Progenitor cell of endocrine pancreas (in vitro differentiated cells): ENCODE data around the gene ACSL4. TPM values are rescaled to one million over a fixed set of nuclear protein-coding genes. Genes with fewer than 3 reads are reported as not detected.

Experiments used
- DNase-seq: peaks from one replicate; pipeline ENCODE4 v3.0.0; 2021; ENCODE audit warnings: low spot score; ENCODE audit not compliant: unreplicated experiment
- H3K27ac Mint-ChIP-seq: 2 replicates; pipeline ENCODE4 v1.8.0; 2021; ENCODE audit warnings: mild to moderate bottlenecking, moderate library complexity, mixed read lengths
- H3K27me3 Mint-ChIP-seq: 2 replicates; pipeline ENCODE4 v1.8.0; 2021; ENCODE audit warnings: mixed read lengths
- H3K36me3 Mint-ChIP-seq: 2 replicates; pipeline ENCODE4 v1.8.0; 2022; ENCODE audit warnings: mixed read lengths; ENCODE audit not compliant: insufficient read depth
- H3K4me1 Mint-ChIP-seq: 2 replicates; pipeline ENCODE4 v1.8.0; 2021; ENCODE audit warnings: low read depth, mixed read lengths
- H3K4me3 Mint-ChIP-seq: 2 replicates; pipeline ENCODE4 v1.8.0; 2021; ENCODE audit warnings: low read depth, mild to moderate bottlenecking, moderate library complexity, mixed read lengths
- H3K9me3 Mint-ChIP-seq: 2 replicates; pipeline ENCODE4 v1.8.0; 2021; ENCODE audit warnings: low read depth, mixed read lengths
- total RNA-seq: library from RNA; stranded (reverse); gene quantifications from 2 replicates; pipeline ENCODE4 v1.2.1, GENCODE V29; 2021
- TF ChIP-seq, protein P1 (sequence below): fragments of 200-600 bp; sonication (generic); IDR thresholded peaks from one replicate; pipeline ENCODE4 v1.5.0; 2021; ENCODE audit warnings: antibody characterized with exemption, mild to moderate bottlenecking; ENCODE audit not compliant: unreplicated experiment

The ACSL4 gene
- total RNA-seq, 1 donor from 2014 or later = 44.9 TPM

- TF ChIP-seq, protein P1, sequence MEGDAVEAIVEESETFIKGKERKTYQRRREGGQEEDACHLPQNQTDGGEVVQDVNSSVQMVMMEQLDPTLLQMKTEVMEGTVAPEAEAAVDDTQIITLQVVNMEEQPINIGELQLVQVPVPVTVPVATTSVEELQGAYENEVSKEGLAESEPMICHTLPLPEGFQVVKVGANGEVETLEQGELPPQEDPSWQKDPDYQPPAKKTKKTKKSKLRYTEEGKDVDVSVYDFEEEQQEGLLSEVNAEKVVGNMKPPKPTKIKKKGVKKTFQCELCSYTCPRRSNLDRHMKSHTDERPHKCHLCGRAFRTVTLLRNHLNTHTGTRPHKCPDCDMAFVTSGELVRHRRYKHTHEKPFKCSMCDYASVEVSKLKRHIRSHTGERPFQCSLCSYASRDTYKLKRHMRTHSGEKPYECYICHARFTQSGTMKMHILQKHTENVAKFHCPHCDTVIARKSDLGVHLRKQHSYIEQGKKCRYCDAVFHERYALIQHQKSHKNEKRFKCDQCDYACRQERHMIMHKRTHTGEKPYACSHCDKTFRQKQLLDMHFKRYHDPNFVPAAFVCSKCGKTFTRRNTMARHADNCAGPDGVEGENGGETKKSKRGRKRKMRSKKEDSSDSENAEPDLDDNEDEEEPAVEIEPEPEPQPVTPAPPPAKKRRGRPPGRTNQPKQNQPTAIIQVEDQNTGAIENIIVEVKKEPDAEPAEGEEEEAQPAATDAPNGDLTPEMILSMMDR = no peak
- Mint-ChIP-seq H3K27me3 (peaks cover 15% of the 10 kb centered on the region), H3K4me1 (peaks cover 7% of the 10 kb centered on the region), H3K9me3 (peaks cover 4% of the 10 kb centered on the region), H3K27ac (no peak overlapping the region), H3K36me3 (peaks cover 2% of the 10 kb centered on the region), H3K4me3 (no peak overlapping the region)
- no peak for DNase-seq
Measured at GRCh38 chrX:109626637-109627036, 106.4 kb downstream of the ACSL4 start.

DNA sequence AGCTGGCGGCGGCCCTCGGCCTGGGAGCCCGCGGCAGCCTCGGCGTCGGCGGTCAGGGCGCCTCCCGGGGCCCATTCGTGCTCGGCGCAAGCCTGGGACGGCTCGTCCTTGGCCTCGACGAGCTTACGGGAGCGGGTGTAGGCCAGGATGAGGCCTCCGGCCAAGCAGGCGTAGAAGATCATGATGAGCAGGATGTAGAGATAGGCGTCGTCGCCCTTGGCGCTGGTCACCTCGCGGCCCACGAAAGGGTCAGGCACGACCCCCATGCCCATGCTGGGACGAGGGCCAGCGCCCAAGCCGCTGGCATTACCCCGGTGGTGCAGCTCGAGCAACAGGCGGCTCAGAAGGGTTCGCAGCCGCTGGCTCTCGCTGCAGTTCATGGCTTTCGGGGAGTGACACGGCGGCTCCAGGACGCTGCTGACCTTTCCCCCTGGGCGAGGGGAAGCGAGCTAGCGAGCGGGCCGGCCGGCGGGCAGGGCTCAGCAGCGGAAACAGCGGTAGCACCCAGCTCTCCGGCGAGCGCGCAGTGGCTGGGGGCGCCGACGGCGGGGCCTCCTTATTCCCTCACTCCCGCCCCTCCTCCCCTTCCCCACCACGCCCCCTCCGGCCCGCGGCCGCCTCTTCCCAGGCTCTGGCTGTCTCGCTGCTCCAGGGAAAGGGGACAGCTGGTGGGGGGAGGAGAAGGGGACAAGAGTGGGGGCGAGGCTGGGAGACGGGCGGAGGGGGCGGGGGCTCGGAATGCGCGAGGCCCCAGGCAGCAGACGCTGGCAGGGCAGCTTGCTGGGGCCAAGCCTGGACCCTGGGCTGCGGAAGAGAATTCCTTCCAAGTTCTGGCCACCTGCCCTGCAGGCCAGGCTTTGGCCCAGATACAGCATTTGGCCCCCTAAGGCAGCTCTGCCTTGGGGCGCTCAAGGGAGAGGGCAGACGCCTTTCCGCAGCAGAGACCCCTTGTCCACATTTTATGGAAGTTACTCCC is 108.1 kb downstream of the ACSL4 start, which contains the start of gene KCNE5:
Gene KCNE5, minus strand, starts transcription at position 532 of the 976 bp plus-strand sequence. Its CDS starts 152 bp downstream, at position 380.
- Mint-ChIP-seq H3K36me3 (peaks cover 2% of the 10 kb centered on the region), H3K27ac (peak within 1 kb of the TSS; percentile 35), H3K9me3 (peaks cover 4% of the 10 kb centered on the region), H3K4me3 (peak within 1 kb of the TSS; percentile 56), H3K4me1 (peaks cover 7% of the 10 kb centered on the region), H3K27me3 (peaks cover 15% of the 10 kb centered on the region)
- DNase-seq = peak; percentile 65
- TF ChIP-seq, protein P1 = no peak

DNA sequence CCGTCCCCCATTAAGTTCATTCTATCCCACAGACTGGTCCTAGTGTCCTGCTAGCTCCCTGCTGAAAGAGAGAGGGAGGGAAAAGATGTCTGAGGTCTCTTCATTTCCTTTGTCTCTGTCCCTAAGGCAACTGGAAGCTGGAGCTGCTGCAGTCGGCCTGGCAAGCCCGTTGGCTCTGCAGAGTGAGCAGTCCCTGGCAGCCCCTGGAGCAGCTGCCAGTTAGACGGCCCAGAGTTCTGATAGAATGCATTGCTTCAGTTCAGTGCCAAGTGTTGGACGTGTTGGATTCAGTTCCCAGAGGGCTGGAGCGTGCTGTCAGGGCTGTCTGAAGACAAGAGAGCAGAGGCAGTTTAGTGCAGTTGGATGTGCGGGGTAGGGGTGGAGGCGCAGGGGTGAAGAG is 109.1 kb downstream of the ACSL4 start:
- H3K4me1 Mint-ChIP-seq = peaks cover 7% of the 10 kb centered on the region
- no peak for DNase-seq

GRCh38 chrX:109622270-109622669 is 110.8 kb downstream of the ACSL4 start:
- Mint-ChIP-seq H3K27ac (no peak overlapping the region), H3K4me3 (no peak overlapping the region), H3K27me3 (peaks cover 11% of the 10 kb centered on the region), H3K36me3 (no peaks in the 10 kb centered on the region), H3K4me1 (peaks cover 7% of the 10 kb centered on the region), H3K9me3 (no peaks in the 10 kb centered on the region)
- TF ChIP-seq, protein P1 = no peak
- no peak for DNase-seq

More for the DNA sequence above, 109.1 kb downstream of the ACSL4 start:
- peaks cover 4% of the 10 kb centered on the region for H3K9me3 Mint-ChIP-seq
- no peak overlapping the region for H3K27ac Mint-ChIP-seq
- H3K4me3 Mint-ChIP-seq = peak overlapping the region; percentile 54
- H3K36me3 Mint-ChIP-seq = peaks cover 2% of the 10 kb centered on the region
- H3K27me3 Mint-ChIP-seq = peaks cover 15% of the 10 kb centered on the region
- TF ChIP-seq, protein P1 = no peak

DNA sequence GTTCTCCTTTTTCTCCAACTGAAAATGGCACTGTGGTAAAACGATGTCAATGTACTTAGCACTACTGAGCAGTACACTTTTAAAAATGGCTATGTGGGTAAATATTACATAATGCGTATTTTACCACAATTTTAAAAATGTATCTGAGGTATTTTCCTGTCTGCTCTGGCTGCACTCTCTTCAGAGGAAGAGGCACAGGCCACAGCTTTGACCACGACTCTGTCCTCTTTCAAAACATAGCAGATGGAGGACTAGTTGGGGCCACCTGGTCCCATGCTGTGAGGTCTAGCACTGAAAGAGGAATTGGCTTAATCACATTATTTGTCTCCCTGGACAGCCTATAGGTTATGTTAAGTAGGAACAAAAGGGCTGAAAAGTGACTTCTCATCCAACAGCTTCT is 113.3 kb downstream of the ACSL4 start:
- H3K27me3 Mint-ChIP-seq = peaks cover 11% of the 10 kb centered on the region
- H3K9me3 Mint-ChIP-seq = no peaks in the 10 kb centered on the region
- H3K27ac Mint-ChIP-seq = no peak overlapping the region
- DNase-seq = no peak
- peaks cover 7% of the 10 kb centered on the region for H3K4me1 Mint-ChIP-seq
- no peak overlapping the region for H3K4me3 Mint-ChIP-seq
- TF ChIP-seq, protein P1 = no peak
- H3K36me3 Mint-ChIP-seq = no peaks in the 10 kb centered on the region
